DND-41 (cell line): ENCODE data around the gene PCBP2.

Experiments used
- ATAC-seq: fragments of 200-7000 bp; cut with Tn5 transposase; 3 replicates; pipeline ENCODE4 v1.9.1; 2021; ENCODE audit warnings: low read depth; ENCODE audit not compliant: insufficient read depth
- DNase-seq: peaks from one replicate; pipeline ENCODE4 v3.0.0-alpha.2; 2020
- H2AFZ ChIP-seq: 2 replicates; pipeline ENCODE4 v1.6.0; 2012; ENCODE audit warnings: low read depth, low read length
- H3K27ac ChIP-seq: 2 replicates; pipeline ENCODE4 v1.5.1; 2012; ENCODE audit warnings: low read length, inconsistent platforms
- H3K27me3 ChIP-seq: fragments of 200-600 bp; sonication (generic); 2 replicates; pipeline ENCODE4 v1.6.0; 2012; ENCODE audit warnings: low read length, mild to moderate bottlenecking, inconsistent platforms; ENCODE audit not compliant: insufficient read depth, poor library complexity
- H3K36me3 ChIP-seq: 2 replicates; pipeline ENCODE4 v1.5.1; 2012; ENCODE audit warnings: low read length, inconsistent platforms; ENCODE audit not compliant: insufficient read depth
- H3K4me1 ChIP-seq: 2 replicates; pipeline ENCODE4 v1.5.1; 2012; ENCODE audit warnings: mild to moderate bottlenecking, low read length; ENCODE audit not compliant: insufficient read depth
- H3K4me2 ChIP-seq: 2 replicates; pipeline ENCODE4 v1.6.0; 2012; ENCODE audit warnings: mild to moderate bottlenecking, moderate library complexity, low read length, inconsistent platforms; ENCODE audit not compliant: insufficient read depth
- H3K4me3 ChIP-seq, 2 experiments: fragments of 200-600 bp in 1 of 2; shearing (Covaris generic) in 1 of 2; 2 replicates each; pipeline ENCODE4 v1.5.1; 2012 to 2016; ENCODE audit warnings: inconsistent platforms in 2 of 2, low read length in 2 of 2, mild to moderate bottlenecking in 2 of 2, low read depth in 1 of 2, moderate library complexity in 1 of 2
- H3K79me2 ChIP-seq: 2 replicates; pipeline ENCODE4 v1.6.0; 2012; ENCODE audit warnings: low read length, inconsistent platforms; ENCODE audit not compliant: insufficient read depth
- H3K9ac ChIP-seq: 2 replicates; pipeline ENCODE4 v1.6.0; 2012; ENCODE audit warnings: low read depth, mild to moderate bottlenecking, inconsistent platforms, low read length, moderate library complexity
- H3K9me3 ChIP-seq: 2 replicates; pipeline ENCODE4 v1.5.1; 2012; ENCODE audit warnings: low read length, moderate library complexity, mild to moderate bottlenecking, inconsistent platforms; ENCODE audit not compliant: insufficient read depth, severe bottlenecking
- H4K20me1 ChIP-seq: 2 replicates; pipeline ENCODE4 v1.6.0; 2012; ENCODE audit warnings: low read length; ENCODE audit not compliant: insufficient read depth
- EZH2 ChIP-seq: IDR thresholded peaks from 3 replicates; pipeline ENCODE4 v1.6.1; 2012; ENCODE audit warnings: borderline replicate concordance, low read depth, mild to moderate bottlenecking, moderate library complexity, low read length, inconsistent platforms; ENCODE audit not compliant: severe bottlenecking
- TF ChIP-seq, protein P1 (sequence below): IDR thresholded peaks from 2 replicates; pipeline ENCODE4 v1.5.1; 2012; ENCODE audit warnings: borderline replicate concordance, low read length, moderate library complexity, mild to moderate bottlenecking; ENCODE audit not compliant: poor library complexity, severe bottlenecking; ENCODE audit errors: extremely low read depth

PCBP2 gene

DNA sequence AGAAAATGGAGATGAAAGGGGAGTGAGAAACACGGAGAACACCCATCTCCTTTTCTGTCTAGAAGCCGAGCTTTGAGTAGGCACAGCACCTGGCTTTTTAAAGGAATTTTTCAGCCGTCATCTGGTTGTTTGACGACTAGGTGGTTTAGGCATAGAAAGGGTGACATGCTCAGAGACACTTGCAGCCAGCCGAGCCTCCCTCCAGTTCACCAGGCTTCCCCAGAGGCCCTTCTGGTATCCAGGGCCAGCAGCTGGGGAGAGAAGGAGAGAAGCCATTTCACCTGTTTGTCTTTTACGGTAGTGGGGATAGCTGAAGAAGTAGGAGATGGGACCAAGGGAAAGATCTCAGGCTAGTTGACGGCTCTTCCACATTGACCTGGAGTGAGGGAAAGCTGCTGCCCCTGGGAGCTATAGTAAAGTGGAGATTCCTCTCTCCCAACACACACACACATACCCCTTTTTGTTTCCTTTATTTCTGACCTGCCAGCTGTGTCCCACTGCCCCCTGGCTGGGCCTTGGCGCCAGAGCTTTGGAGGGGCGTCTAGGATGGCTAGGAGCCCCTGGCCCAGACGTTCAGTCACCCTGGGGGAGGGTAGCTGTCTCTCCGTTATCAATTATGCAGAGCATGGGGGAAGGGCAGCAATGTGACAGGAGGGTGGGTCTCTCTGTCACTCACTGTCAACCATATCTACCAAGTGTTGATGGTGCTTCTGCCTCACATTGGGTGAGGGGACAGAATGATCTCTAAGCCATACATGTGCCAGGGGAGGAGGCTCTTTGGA is 41.9 kb downstream of the PCBP2 start:
- H3K4me2 ChIP-seq, result peak overlapping the region; percentile 93
- no peaks in the 10 kb centered on the region for H3K27me3 ChIP-seq
- peak overlapping the region; percentile 38; the same call in 1 of the 2 replicates for H3K27ac ChIP-seq
- no peaks in the 10 kb centered on the region for H4K20me1 ChIP-seq
- no peaks in the 10 kb centered on the region; the same call in 1 of the 2 replicates for H3K79me2 ChIP-seq
- no peak for ATAC-seq
- TF ChIP-seq EZH2, result no peak
- TF ChIP-seq, protein P1, sequence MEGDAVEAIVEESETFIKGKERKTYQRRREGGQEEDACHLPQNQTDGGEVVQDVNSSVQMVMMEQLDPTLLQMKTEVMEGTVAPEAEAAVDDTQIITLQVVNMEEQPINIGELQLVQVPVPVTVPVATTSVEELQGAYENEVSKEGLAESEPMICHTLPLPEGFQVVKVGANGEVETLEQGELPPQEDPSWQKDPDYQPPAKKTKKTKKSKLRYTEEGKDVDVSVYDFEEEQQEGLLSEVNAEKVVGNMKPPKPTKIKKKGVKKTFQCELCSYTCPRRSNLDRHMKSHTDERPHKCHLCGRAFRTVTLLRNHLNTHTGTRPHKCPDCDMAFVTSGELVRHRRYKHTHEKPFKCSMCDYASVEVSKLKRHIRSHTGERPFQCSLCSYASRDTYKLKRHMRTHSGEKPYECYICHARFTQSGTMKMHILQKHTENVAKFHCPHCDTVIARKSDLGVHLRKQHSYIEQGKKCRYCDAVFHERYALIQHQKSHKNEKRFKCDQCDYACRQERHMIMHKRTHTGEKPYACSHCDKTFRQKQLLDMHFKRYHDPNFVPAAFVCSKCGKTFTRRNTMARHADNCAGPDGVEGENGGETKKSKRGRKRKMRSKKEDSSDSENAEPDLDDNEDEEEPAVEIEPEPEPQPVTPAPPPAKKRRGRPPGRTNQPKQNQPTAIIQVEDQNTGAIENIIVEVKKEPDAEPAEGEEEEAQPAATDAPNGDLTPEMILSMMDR, result no peak
- DNase-seq, result no peak
- H3K4me3 ChIP-seq, result peak overlapping the region in 1 of 2 experiments; percentile 66; a peak in 2 of 4 replicates
- no peaks in the 10 kb centered on the region for H3K36me3 ChIP-seq
- H2AFZ ChIP-seq, result peak overlapping the region; percentile 81
- H3K9ac ChIP-seq, result peak overlapping the region; percentile 51
- no peaks in the 10 kb centered on the region for H3K9me3 ChIP-seq
- peaks cover 36% of the 10 kb centered on the region for H3K4me1 ChIP-seq

DNA sequence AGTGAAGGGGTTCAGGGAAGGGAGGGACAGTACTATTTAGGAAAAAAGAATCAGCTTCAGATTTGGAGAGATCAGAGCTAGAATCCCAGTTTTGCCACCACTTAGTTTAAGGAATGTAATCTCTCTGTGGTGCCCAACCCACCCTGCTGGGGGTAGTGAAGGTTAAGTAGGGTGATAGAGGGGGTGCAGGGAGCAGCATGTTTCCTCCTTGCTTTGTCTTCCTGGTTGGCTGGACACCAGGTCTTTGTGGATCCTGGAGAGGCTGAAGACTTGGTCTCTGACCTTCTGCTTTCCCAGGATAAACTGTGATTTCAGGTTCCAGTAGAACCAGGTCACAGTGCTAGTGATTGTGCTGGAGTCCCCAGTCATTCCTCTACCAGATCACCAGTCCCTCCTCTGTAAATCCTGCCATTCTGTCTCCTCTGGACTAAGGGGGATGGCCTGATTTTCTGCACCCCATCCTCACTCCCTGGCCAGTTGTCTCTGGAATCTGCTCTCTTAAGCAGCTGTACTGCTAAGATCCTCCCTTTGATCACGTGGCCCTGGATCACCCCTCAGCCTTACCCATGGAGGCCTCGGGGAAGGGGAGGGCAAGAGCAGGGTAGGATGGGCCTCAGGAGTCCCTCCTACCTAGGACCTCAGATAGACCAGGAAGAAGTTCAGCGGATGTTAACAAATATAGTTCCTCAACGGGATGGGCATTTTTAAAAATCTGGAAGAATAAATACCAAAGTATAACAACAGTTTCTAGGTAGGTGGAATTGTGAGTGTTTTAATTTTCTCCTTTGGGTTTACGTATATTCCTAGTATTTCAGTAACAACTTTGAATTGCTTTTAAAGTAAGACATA is 44.2 kb downstream of the PCBP2 start:
- H3K36me3 ChIP-seq, result no peaks in the 10 kb centered on the region
- no peak overlapping the region for H2AFZ ChIP-seq
- H3K9ac ChIP-seq, result no peak overlapping the region
- H3K27ac ChIP-seq, result no peak overlapping the region
- TF ChIP-seq, protein P1, result no peak
- TF ChIP-seq EZH2, result no peak
- no peaks in the 10 kb centered on the region for H3K9me3 ChIP-seq
- no peaks in the 10 kb centered on the region for H4K20me1 ChIP-seq
- H3K4me1 ChIP-seq, result peaks cover 50% of the 10 kb centered on the region
- H3K4me2 ChIP-seq, result no peak overlapping the region
- no peak for ATAC-seq
- no peaks in the 10 kb centered on the region for H3K27me3 ChIP-seq
- no peaks in the 10 kb centered on the region; the same call in none of the 2 replicates for H3K79me2 ChIP-seq
- DNase-seq, result no peak
- no peak overlapping the region for H3K4me3 ChIP-seq

- H3K4me2 ChIP-seq, result no peak overlapping the region
- H3K4me3 ChIP-seq, result no peak overlapping the region
- no peaks in the 10 kb centered on the region for H3K36me3 ChIP-seq
- H3K27ac ChIP-seq, result no peak overlapping the region
- ATAC-seq, result no peak
- no peaks in the 10 kb centered on the region for H3K27me3 ChIP-seq
- H2AFZ ChIP-seq, result no peak overlapping the region
- peaks cover 3% of the 10 kb centered on the region for H3K79me2 ChIP-seq
- H4K20me1 ChIP-seq, result no peaks in the 10 kb centered on the region
- no peak for DNase-seq
- no peak overlapping the region for H3K9ac ChIP-seq
- H3K4me1 ChIP-seq, result peaks cover 53% of the 10 kb centered on the region
- H3K9me3 ChIP-seq, result no peaks in the 10 kb centered on the region
- TF ChIP-seq, protein P1, result no peak
- no peak for TF ChIP-seq EZH2
These were observed 44.8 kb downstream of the PCBP2 start for GRCh38 chr12:53496752-53497032.
